NCI-H2196 treated with DMSO at 0.1 percent for 48 hours (cell line): ENCODE results near the gene AKAP13.
"Not testable (repeated sequence)": the region's sequence is repeated elsewhere in the genome, so short reads cannot be mapped to it uniquely, and the experiment has no call there.

Experiments used
- DNase-seq: peaks from one replicate; lab custom pipeline; 2025; ENCODE audit not compliant: unreplicated experiment; lab: John Stamatoyannopoulos, UW

AKAP13 gene

GRCh38 chr15:85380217-85380811, at the start of gene AKAP13:
TSS of gene AKAP13 (plus strand) at chr15:85380603. CDS start at chr15:85485721, 105,118 bp downstream.
- peak; percentile 81 for DNase-seq

GRCh38 chr15:85330901-85331588, 49.4 kb upstream of the AKAP13 start:
- no peak for DNase-seq

DNA sequence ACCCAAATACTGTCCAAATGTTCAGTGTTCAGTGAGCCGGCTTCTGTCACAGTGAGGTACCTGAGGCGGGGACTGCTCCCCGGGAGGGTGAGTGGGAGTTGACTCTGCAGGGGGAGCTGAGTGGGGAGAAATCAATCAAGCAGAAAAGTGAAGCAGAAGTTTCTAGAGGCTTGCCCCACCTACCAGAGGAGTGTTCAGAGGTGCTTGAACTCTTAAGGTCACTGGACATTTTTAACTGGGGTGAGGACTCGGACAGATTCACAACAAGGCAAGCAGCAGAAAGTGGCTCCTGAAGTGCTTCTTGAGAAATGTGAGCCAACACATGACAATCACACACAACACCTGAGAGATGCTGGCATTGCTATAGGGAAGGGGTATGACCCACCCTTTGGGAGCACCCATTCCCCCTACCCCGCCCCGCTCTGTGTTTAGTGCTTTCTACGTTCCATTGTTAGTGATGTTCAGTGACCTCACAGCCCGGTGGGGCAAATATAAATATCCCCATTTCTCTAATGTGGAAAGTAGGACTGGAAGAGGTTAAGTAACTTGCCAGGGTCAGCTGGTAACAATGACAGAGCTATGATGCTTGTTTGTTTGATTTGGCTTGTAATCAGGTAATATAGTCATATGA, 48.6 kb upstream of the AKAP13 start:
- no peak for DNase-seq

GRCh38 chr15:85333132-85333831, 47.1 kb upstream of the AKAP13 start:
- DNase-seq = no peak

DNA sequence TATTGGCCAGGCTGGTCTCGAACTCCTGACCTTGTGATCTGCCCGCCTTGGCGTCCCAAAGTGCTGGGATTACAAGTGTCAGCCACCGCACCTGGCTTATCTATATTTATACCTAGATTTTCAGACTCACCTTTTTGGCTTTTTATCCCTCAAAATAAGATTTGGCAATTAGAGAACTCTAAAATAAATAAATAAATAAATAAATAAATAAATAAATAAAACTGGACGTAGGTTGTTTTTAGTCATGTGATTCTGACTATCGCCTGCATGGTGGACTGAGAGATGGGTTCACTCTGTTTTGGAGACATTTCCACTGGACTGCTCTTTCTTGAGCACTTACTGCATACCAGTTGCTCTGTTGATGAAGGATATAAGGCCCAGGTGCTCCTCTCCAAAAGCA, 46.2 kb upstream of the AKAP13 start:
- DNase-seq = no peak

GRCh38 chr15:85335193-85335942, 45.0 kb upstream of the AKAP13 start:
- no peak for DNase-seq

DNA sequence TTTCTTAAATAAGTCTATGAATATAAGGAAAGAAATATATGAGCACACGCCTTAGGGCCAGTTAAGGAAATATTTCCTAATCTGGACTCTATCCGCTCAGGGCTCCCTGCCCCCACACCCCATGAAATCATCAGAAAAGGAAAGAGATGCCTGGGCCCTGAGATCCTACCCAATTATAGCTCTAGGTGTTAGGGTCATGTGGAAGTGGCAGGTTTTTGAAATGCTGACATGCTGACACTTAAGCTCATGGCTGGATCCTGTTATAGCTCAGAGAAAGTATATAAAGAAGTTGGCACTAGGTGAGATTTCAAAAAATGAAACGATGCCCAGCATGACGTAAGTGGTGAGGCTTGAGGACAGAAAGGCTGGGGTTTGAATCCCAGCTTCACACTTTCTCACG, 43.5 kb upstream of the AKAP13 start:
- DNase-seq = no peak

GRCh38 chr15:85337425-85338074, 42.9 kb upstream of the AKAP13 start:
- DNase-seq = no peak

- DNase-seq = no peak
These were observed 40.1 kb upstream of the AKAP13 start for GRCh38 chr15:85340321-85340665.

GRCh38 chr15:85340852-85341251, 39.6 kb upstream of the AKAP13 start:
- no peak for DNase-seq

GRCh38 chr15:85342163-85342562, 38.2 kb upstream of the AKAP13 start:
- not testable (repeated sequence) for DNase-seq

- DNase-seq = not testable (repeated sequence)
These were observed 37.0 kb upstream of the AKAP13 start for GRCh38 chr15:85343443-85343842.

- DNase-seq = not testable (repeated sequence)
These were observed 36.2 kb upstream of the AKAP13 start for GRCh38 chr15:85344241-85344640.

DNA sequence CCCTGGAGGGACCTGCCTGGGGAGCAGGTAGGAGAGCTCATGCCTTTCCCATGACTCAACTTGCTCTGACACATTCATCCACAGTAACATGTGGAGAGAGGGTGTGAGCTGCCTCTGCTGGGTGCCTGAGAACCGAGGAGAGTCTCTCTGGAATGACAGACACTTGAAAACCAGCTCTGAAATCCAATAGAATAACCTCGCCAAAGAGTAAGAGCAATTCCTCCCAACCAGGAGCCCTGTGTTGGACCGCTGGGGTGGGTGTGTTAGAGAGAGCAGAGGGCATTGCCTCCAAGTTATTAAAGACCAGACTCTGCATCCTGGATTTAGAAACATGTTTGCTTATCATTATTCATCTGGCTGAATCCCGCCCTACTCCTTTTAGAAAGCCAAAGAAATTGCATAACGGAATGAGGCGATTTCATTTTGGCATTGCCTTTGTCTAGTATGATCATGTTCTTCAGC, 35.7 kb upstream of the AKAP13 start:
- DNase-seq = not testable (repeated sequence)

DNA sequence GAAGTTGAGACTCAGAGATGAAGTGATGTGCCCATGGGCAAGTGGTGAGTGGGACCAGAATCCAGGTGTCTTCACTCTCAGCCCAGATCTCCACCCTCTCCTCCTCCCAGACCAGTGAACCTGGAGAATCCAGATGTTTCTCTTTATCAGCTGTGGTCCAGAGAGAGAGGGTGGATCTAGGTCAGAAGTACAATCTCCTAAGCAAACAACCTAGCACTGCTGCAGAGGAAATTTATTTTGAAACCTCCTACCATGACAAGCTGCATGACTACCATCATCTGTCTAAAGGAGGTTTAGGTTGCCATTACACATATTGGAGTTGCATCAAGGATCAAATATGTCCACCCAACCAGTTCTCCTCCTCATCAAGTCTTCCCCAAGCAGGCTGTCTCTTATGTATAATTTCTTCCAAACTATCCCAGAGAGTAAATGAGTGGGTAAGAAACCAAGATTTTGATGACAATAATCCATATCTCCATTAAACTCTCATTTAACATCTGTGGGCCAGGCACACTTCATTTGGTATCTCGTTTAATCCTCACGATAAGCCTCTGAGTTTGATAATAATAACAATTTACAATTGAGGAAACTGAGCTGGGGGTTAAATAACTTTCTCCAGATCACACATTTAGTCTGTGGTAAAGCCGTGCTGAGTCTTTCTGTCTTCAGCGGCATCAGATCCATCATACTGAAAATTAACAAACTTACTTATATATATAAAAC, 35.0 kb upstream of the AKAP13 start:
- not testable (repeated sequence) for DNase-seq

GRCh38 chr15:85346462-85347084, 33.8 kb upstream of the AKAP13 start:
- not testable (repeated sequence) for DNase-seq

DNA sequence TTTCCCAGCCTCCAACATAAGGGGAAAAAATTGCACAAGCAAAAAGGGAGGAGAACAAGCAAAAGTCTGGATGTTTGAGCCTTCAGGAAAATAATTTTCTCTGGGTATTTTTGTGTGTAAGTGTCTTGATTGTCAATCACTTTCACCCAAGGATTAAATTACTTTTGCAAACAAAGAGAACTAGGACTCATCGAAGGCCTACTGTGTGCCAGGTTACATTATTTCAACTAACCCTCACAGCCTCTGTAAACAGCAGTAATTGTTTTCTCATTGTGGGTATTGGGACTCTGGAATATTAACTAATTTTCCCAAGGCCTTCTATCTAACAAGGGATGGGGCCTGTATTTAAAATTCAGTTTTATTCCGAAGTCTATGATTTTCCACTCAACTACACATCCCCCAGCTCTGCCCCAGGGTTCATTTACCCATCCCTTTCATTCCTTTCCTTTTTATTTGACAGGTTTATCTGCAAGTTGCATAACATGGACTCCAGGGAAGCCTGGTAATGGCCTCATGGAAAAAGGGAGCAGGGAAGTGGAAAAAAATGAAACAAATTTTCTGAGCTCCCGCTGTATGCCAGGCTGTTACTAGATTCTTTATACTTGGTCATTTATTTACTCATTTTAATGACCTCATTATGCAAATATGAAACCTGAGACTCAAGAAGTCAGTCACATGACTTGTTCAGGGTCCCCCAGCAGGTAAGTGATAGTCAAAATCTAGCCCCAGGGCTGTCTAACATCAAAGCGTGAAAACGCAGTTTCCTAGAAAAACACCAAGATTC, 32.9 kb upstream of the AKAP13 start:
- DNase-seq = not testable (repeated sequence)

- not testable (repeated sequence) for DNase-seq
These were observed 32.2 kb upstream of the AKAP13 start for GRCh38 chr15:85348048-85348766.
